Measurements from ENCODE around the gene SCCPDH.

SCCPDH gene

GRCh38 chr1:246755419-246755818 lies 31.2 kb downstream of the SCCPDH start:
- DNase-seq = no peak

GRCh38 chr1:246760422-246761347 lies 36.5 kb downstream of the SCCPDH start:
- DNase-seq = no peak

DNA sequence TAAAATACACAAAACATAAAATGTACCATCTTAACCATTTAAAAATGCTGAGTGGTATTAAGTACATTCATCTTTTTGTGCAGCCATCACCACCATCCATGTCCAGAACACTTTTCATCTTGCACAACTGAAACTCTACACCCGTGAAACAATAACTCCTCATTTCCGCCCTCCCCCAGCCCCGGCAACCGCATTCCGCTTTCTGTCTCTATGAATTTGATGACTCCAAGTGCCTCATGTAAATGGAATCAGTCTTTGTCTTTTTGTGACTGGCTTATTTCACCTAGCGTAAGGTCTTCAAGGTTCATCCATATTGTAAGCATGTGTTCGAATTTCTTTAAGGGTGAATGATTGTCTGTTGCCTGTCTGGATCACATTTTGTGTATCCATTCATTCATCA lies 37.2 kb downstream of the SCCPDH start:
- no peak for DNase-seq

DNA sequence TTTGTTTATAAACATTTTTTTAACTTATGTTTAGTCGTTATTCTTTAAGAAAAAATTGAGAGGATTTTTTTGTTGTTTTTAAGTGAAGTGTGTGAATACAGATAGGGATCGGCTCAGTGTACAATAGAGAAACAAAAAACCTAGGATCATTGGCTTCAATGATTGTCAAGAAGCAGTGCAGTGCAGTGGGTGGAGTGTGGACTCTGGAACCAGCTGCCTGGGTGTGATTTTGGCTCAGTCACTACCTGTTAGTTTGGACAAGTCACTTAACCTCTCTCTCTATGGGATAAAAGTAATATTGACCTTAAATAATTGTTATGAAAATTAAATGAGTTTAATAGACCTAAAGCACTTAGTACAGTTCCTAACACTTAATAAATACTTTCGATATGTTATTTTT lies 41.3 kb downstream of the SCCPDH start:
- no peak for DNase-seq

DNA sequence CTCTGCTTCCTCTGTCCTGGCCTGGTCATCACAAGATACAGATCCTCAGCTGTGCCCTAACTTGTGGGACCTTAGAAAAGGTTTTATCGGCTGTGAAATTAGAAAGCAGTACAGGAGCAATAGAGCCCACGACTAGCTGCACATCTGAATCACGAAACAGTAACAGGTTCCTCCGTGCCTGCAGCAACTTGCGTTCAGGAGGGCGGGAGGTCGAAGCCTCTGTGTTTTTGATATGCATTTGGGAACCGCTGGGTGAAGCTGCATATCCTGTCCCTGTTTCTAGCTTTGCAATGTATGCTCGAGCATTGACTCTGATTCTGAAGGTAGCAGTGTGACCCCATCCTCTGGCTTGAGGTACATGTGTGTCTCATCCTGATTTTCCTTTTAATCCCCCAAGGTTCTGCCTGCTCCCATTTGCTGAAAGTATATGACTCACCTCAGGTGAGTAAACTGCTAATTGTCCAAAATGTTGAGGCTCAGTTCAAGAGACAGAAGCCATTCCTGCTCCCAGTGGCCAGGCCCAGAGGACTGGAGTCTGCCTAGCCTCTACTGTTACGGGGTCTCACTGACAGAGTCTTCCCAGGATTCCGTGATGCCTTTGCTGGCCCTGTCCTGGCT lies 44.3 kb downstream of the SCCPDH start:
- no peak for DNase-seq

GRCh38 chr1:246769306-246769705 lies 45.1 kb downstream of the SCCPDH start:
- no peak for DNase-seq

GRCh38 chr1:246771366-246771765 lies 47.2 kb downstream of the SCCPDH start:
- DNase-seq = no peak

DNA sequence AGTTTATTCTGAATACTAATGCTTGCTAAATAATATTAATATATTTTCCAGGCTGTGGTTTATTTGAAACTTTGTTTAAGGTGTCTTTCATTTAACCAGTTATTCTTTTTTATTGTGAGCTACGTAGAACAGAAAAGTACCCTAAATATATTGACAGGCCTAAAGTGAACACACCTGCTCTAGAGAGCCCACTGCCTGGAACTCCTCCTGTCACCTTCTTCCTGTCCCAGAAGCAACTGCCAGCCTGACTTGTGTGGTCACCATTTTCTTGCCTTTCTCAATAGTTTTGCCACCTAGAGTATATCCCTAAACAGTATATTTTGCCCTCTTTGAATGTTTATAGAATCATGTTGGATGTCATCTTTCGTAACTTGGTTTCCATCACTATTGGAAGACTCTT lies 48.5 kb downstream of the SCCPDH start:
- no peak for DNase-seq

- DNase-seq = no peak
Observed at GRCh38 chr1:246773213-246773641, 49.0 kb downstream of the SCCPDH start.

DNA sequence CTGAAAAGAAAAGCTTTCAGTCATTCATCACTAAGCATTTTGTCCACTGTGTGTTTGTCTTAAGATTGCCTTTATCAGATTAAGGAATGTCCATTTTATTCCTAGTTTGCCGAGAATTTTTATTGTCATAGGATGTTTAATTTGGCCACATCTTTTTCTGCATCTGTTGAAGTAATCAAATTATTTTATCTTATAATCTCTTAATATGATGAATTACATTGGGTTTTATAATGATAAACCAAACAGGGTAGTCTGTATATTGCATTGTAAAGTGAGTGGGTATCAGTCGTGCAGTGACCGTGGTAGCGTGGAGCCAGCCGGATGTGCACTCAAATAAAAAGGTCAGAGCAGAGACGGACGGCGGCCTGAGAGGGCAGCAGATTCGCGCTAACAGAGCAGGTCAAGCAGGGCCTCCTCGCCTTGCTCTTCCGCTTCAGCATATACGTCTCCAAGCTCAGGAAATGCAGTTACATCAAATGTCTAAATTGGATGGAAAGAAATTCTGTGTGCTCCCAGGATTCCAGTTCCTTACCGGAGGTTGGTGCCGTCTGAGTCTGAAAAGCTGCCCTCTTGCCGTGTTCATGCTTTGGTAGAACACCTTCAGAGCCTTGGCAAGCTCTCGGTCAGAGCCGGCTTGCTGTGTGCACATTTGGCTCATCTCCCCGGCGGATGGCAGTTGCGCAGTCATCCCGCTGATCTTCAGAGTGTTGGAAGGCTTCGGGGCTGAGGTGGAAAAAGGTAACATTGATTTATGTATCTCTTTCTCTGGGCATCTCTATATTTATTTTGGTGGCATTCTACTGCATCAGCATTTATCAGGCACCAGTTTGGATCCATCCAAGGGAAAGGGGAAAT lies 51.5 kb downstream of the SCCPDH start:
- no peak for DNase-seq

GRCh38 chr1:246776923-246777322 lies 52.7 kb downstream of the SCCPDH start:
- DNase-seq = no peak

DNA sequence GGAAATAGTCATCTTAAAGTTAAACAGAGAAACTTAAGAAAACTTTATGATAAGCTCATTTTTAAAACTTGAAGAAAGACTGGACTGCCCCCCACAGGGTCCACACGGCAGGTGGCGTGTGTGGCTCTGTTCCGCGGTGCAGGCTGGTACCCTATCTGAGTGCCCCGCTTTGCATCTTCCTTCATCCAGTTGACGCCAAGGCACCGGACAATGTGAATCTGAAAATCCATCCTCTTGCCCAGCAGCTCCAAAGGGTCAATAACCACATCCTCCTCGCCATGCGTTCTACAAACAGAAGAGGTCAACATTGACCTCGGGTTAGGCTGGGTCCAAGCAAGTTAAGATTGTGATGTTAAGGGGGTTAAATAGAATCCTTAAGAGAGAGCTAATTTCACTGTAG lies 54.5 kb downstream of the SCCPDH start:
- DNase-seq = no peak

- no peak for DNase-seq
Observed at GRCh38 chr1:246779561-246780175, 55.5 kb downstream of the SCCPDH start.

DNA sequence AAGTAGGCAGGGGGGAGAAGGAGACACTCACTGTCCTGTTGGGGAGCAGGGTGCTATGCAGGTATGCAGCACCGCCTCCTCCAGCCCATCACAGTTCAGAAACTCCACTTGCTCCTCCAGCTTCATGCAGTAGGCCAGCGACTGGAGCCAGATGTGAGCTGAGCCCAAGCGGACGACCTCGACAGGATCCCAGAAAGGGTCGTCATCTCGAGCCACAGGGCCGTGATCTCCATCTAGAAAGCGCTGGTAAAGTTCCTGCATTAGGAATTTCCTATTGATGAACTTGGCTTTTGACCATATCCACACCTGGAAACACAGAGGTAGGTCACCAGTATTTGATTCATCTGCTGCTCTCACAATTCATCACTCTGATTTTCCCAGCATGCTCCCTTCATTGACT lies 56.1 kb downstream of the SCCPDH start:
- DNase-seq = no peak

- no peak for DNase-seq
Observed at GRCh38 chr1:246781212-246781611, 57.0 kb downstream of the SCCPDH start.

GRCh38 chr1:246782120-246782900 lies 58.1 kb downstream of the SCCPDH start:
- no peak for DNase-seq

GRCh38 chr1:246784621-246785493 lies 60.6 kb downstream of the SCCPDH start:
- DNase-seq = no peak

GRCh38 chr1:246785494-246786111 lies 61.4 kb downstream of the SCCPDH start:
- DNase-seq = no peak

GRCh38 chr1:246786606-246787238 lies 62.5 kb downstream of the SCCPDH start:
- DNase-seq = no peak
